Measurements from ENCODE around the gene EPHB3.

DNA sequence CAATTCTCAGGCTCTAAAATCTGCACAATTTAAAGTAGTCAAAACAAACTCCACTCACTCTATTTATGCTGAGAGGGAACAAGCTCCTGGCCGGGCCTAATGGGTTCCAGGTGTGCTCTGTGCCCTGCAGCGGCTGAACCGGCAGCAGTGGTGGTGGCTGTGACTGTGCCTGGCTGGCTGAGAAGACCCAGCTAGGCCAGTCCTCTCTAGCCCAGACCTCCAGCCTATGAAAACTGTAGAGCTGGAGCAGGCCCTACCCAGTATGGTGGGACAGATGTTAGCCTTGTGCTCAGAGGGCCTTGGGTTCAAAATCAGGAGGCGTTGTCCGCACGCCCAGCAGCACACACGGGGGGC lies 37.0 kb downstream of the EPHB3 start:
- TF ChIP-seq, protein P1, sequence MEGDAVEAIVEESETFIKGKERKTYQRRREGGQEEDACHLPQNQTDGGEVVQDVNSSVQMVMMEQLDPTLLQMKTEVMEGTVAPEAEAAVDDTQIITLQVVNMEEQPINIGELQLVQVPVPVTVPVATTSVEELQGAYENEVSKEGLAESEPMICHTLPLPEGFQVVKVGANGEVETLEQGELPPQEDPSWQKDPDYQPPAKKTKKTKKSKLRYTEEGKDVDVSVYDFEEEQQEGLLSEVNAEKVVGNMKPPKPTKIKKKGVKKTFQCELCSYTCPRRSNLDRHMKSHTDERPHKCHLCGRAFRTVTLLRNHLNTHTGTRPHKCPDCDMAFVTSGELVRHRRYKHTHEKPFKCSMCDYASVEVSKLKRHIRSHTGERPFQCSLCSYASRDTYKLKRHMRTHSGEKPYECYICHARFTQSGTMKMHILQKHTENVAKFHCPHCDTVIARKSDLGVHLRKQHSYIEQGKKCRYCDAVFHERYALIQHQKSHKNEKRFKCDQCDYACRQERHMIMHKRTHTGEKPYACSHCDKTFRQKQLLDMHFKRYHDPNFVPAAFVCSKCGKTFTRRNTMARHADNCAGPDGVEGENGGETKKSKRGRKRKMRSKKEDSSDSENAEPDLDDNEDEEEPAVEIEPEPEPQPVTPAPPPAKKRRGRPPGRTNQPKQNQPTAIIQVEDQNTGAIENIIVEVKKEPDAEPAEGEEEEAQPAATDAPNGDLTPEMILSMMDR (IDR thresholded peaks at IDR 0.05): no peak
- TF ChIP-seq POLR2A (IDR thresholded peaks at IDR 0.05): no peak
